Muscle of leg (tissue), 11 donors: Measurements from ENCODE around the gene ZNF35. TPM values are rescaled to one million over a fixed set of nuclear protein-coding genes. Genes with fewer than 3 reads are reported as not detected.
A peak's percentile ranks its signal among the peaks of the same experiment; 100 is the strongest.

Experiments used
- DNase-seq: peaks from one replicate; pipeline ENCODE4 v3.0.0; 2013
- H3K27ac ChIP-seq: one replicate; pipeline ENCODE4 v1.5.1; 2013; ENCODE audit warnings: mild to moderate bottlenecking, low read length, control low read depth
- H3K27me3 ChIP-seq: one replicate; pipeline ENCODE4 v1.6.1; 2013; ENCODE audit warnings: low read length; ENCODE audit not compliant: control insufficient read depth, insufficient read depth
- H3K36me3 ChIP-seq: one replicate; pipeline ENCODE4 v1.6.1; 2013; ENCODE audit warnings: low read length; ENCODE audit not compliant: control insufficient read depth, insufficient read depth
- H3K4me1 ChIP-seq: one replicate; pipeline ENCODE4 v1.6.1; 2013; ENCODE audit warnings: low read length; ENCODE audit not compliant: control insufficient read depth, insufficient read depth
- H3K4me3 ChIP-seq: one replicate; pipeline ENCODE4 v1.5.1; 2013; ENCODE audit warnings: low read length, control low read depth
- H3K9me3 ChIP-seq: replicated peaks from 2 replicates; pipeline ENCODE4 v1.6.1; 2013; ENCODE audit warnings: low read depth, low read length; ENCODE audit not compliant: control insufficient read depth
- WGBS: methylation state at CpG from one replicate; pipeline ENCODE4 v1.1.5; 2013; ENCODE audit warnings: missing lambda C conversion rate; ENCODE audit not compliant: insufficient coverage; 5-methylcytosine and 5-hydroxymethylcytosine counted together
- polyA plus RNA-seq, 8 donors: library from polyadenylated mRNA; unstranded; fragments of 120-200 nt; gene quantifications; one replicate each; pipeline versions ENCODE4 v1.2.1 to v1.2.3, GENCODE V29; 2013; ENCODE audit warnings: inconsistent platforms in 1 of 8, low replicate concordance in 1 of 8; ENCODE audit not compliant: insufficient read length in 8 of 8, insufficient read depth in 1 of 8
- total RNA-seq: library from RNA; stranded (reverse); fragments of 120-200 nt; gene quantifications from one replicate; pipeline ENCODE4 v1.2.4, GENCODE V29; 2013

The ZNF35 gene
- total and polyA plus RNA-seq, 9 donors = 5.2 to 10.1 (median 5.8) TPM

GRCh38 chr3:44680921-44681455 lies 32.5 kb downstream of the ZNF35 start:
- 86% methylated on average over 2 of the region's 4 CpGs for WGBS
- H3K4me1 ChIP-seq = peaks cover 6% of the 10 kb centered on the region
- no peak overlapping the region for H3K4me3 ChIP-seq
- H3K27me3 ChIP-seq = no peaks in the 10 kb centered on the region
- no peak for DNase-seq
- no peak overlapping the region for H3K27ac ChIP-seq
- peaks cover 35% of the 10 kb centered on the region for H3K9me3 ChIP-seq
- no peaks in the 10 kb centered on the region for H3K36me3 ChIP-seq

GRCh38 chr3:44682182-44682896 lies 33.8 kb downstream of the ZNF35 start:
- no peak for DNase-seq
- Histone ChIP-seq H3K9me3 (peaks cover 35% of the 10 kb centered on the region), H3K36me3 (no peaks in the 10 kb centered on the region), H3K4me1 (peaks cover 6% of the 10 kb centered on the region), H3K4me3 (no peak overlapping the region), H3K27ac (no peak overlapping the region), H3K27me3 (no peaks in the 10 kb centered on the region)
- WGBS = no CpG with 5 or more reads among the region's 2 CpGs

GRCh38 chr3:44685128-44685800 lies 36.7 kb downstream of the ZNF35 start:
- Histone ChIP-seq H3K27me3 (no peaks in the 10 kb centered on the region), H3K36me3 (no peaks in the 10 kb centered on the region), H3K9me3 (peaks cover 32% of the 10 kb centered on the region), H3K4me1 (peaks cover 6% of the 10 kb centered on the region), H3K4me3 (peak overlapping the region; percentile 56), H3K27ac (no peak overlapping the region)
- 0% methylated on average over 34 of the region's 48 CpGs for WGBS
- peak; percentile 90 for DNase-seq

- no peaks in the 10 kb centered on the region for H3K36me3 ChIP-seq
- no peak for DNase-seq
- no CpG with 5 or more reads among the region's 1 CpG for WGBS
These were observed 39.4 kb downstream of the ZNF35 start for GRCh38 chr3:44687898-44688297.

More at GRCh38 chr3:44687898-44688297, 39.4 kb downstream of the ZNF35 start:
- H3K4me3 ChIP-seq = no peak overlapping the region
- H3K4me1 ChIP-seq = peaks cover 6% of the 10 kb centered on the region
- peaks cover 15% of the 10 kb centered on the region for H3K9me3 ChIP-seq
- no peak overlapping the region for H3K27ac ChIP-seq
- H3K27me3 ChIP-seq = no peaks in the 10 kb centered on the region

Other genes starting within 250 kb of the ZNF35 start
- 12.7 TPM for gene ZNF445, start 171.1 kb upstream of the ZNF35 start, total RNA-seq
- gene ZNF445, start 171.1 kb upstream of the ZNF35 start, polyA plus RNA-seq = 10 to 100 TPM; 11.8 to 17.8 (median 13.5) TPM
- 10.9 TPM for gene ZKSCAN7, start 93.5 kb upstream of the ZNF35 start, total RNA-seq
- gene ZKSCAN7, start 93.5 kb upstream of the ZNF35 start, polyA plus RNA-seq = 1 to 10 TPM; 5.7 to 8.6 (median 6.9) TPM
- gene ZNF660, start 63.8 kb upstream of the ZNF35 start, total RNA-seq = 6.2 TPM
- gene ZNF660, start 63.8 kb upstream of the ZNF35 start, polyA plus RNA-seq = 1 to 10 TPM; 2.8 to 4.8 (median 3.7) TPM
- gene ZNF197, start 23.7 kb upstream of the ZNF35 start, total RNA-seq = 18.6 TPM
- gene ZNF197, start 23.7 kb upstream of the ZNF35 start, polyA plus RNA-seq = 10 to 100 TPM; 11.8 to 20.9 (median 16.4) TPM
- 8.4 TPM for gene ZNF502, start 63.9 kb downstream of the ZNF35 start, total RNA-seq
- gene ZNF502, start 63.9 kb downstream of the ZNF35 start, polyA plus RNA-seq = 1 to 10 TPM; 5.1 to 7.2 (median 5.7) TPM
- 8.6 TPM for gene ZNF501, start 80.9 kb downstream of the ZNF35 start, total RNA-seq
- gene ZNF501, start 80.9 kb downstream of the ZNF35 start, polyA plus RNA-seq = 1 to 10 TPM; 4.6 to 7.2 (median 5.4) TPM
- gene KIAA1143, start 112.9 kb downstream of the ZNF35 start, total RNA-seq = 30.7 TPM
- gene KIAA1143, start 112.9 kb downstream of the ZNF35 start, polyA plus RNA-seq = 10 to 100 TPM; 23.5 to 35.1 (median 31.0) TPM
- gene KIF15, start 113.1 kb downstream of the ZNF35 start, total RNA-seq = 9.6 TPM
- 10 to 100 TPM; 10.3 to 20.3 (median 13.1) TPM for gene KIF15, start 113.1 kb downstream of the ZNF35 start, polyA plus RNA-seq
- 15.6 TPM for gene TMEM42, start 213.2 kb downstream of the ZNF35 start, total RNA-seq
- 10 to 100 TPM; 11.9 to 15.4 (median 13.5) TPM for gene TMEM42, start 213.2 kb downstream of the ZNF35 start, polyA plus RNA-seq
- gene TGM4, start 225.9 kb downstream of the ZNF35 start, total RNA-seq = not detected
- gene TGM4, start 225.9 kb downstream of the ZNF35 start, polyA plus RNA-seq = under 1 TPM in 6 of 8 donors, not detected in 2; 0.04 to 0.28 (median 0.06) TPM